Measurements from ENCODE around the gene TEN1.
"Not testable (repeated sequence)": the region's sequence is repeated elsewhere in the genome, so short reads cannot be mapped to it uniquely, and the experiment has no call there.

The TEN1 gene, protein sequence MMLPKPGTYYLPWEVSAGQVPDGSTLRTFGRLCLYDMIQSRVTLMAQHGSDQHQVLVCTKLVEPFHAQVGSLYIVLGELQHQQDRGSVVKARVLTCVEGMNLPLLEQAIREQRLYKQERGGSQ

DNA sequence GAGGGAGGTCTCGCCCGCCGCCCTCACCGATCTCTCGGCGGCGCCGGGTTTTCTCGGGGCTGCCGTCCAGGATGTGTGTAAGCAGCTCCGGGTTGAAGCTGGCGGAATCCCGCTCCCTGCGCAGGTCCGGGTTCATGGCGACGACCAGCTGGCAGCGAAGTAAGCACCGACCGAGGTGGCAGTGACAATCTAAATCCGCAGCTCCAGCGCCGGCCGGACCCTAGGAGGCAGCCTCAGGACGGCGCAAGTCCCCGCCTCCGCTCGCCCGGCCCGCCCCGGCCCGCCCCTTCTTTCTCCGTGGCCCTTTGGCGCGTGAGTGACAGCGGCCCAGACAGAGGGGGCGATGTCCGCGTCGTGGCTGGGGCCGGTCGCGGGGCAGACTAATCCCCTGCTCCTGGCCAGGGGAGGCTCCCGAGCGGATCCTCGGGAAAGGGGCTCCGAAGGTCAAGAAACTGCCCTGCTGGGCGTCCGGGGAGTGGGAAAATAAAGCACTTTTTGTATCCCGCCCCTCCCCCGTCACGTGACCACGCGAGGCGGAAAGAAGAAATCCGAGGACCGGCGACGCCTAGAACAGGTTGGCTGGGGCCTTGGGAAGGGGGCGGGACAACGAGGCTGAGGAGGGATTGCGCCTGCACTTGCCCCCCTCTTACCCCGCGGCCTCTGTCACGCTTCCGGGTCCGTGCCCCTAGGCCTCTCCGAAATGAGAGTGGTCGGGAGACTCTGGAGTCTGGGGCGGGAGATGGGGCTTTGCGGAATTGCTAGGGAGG lies at the start of gene TEN1, which contains the start of gene ACOX1:
TEN1 (plus strand) TSS at position 303 of the 767 bp plus-strand sequence. CDS start 6,953 bp downstream, outside the sequence.
ACOX1 (minus strand) TSS at position 229 of the 767 bp plus-strand sequence; CDS start at position 136, 93 bp downstream.
- peak; percentile 95 for DNase-seq

DNA sequence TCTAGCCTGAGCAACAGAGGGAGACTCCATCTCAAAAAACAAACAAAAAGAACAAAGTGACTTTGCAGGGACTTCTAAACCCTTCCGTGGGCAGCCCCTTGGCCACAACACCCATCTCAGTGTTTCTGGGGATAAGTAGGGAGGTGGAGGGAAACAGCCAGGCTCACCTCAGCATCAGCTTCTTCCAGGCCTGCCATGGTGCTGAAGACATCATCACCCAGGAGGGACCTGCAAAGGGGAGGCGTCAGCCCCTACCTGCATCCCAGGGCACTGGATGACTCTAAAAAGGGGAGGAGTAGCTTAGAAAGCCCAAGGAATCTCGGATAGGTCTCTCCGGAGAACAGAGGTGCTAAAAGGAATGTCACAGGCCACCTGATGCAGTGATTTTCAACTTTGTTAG lies 48.0 kb upstream of the TEN1 start:
- DNase-seq: no peak

DNA sequence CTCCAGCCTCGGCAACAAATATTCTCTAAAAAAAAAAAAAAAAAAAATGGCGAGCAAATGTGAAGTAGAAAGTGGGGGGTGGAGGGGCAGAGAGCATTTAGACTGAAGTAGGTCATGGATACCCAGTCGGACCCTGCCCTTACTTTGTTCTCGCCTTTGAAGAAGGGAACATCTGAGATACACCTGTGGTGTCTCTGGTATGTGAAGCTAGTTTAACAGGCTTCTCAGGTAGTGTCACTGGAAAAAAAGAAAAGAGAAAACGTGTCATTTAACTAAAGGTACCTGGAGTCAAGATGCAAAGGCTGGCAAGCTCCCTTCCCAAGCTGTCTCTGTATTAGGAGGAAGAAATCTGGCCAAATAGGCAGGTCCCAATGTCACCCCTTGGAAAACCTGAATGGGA lies 46.2 kb upstream of the TEN1 start:
- no peak for DNase-seq

DNA sequence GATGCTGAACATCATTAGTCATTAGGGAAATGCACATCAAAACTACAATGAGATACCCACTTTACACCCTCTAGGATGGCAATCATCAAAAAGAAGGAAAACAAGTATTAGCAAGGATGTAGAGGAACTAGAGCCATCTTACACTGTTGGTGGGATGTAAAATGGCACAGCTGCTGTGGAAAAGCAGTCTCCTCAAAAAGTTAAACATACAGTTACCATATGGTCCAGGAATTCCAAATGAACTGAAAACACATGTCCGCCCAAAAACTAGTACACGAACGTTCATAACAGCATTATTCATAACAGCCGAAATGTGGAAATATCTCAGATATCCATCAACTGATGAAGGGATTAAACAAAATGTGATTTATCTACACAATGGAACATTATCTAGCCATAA lies 45.2 kb upstream of the TEN1 start:
- no peak for DNase-seq

DNA sequence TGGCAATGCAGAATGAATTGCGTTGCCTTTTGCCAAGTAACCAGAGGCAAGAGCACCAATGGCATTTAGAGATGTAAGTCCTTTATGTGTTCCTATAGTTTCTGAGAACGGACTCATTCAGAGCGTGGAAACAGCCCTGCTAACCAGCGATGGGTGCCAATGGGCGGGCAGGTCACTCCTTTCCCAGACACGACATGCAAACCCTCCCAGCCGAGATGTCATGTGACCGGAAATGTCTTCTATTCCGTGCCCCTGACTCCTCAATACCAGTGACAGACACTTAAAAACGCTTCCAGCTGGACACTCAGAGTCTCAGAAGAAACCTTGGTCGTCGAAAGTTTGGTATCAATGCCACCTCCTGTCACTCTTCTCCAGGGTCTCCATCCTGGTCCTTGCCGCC lies 41.4 kb upstream of the TEN1 start:
- no peak for DNase-seq

DNA sequence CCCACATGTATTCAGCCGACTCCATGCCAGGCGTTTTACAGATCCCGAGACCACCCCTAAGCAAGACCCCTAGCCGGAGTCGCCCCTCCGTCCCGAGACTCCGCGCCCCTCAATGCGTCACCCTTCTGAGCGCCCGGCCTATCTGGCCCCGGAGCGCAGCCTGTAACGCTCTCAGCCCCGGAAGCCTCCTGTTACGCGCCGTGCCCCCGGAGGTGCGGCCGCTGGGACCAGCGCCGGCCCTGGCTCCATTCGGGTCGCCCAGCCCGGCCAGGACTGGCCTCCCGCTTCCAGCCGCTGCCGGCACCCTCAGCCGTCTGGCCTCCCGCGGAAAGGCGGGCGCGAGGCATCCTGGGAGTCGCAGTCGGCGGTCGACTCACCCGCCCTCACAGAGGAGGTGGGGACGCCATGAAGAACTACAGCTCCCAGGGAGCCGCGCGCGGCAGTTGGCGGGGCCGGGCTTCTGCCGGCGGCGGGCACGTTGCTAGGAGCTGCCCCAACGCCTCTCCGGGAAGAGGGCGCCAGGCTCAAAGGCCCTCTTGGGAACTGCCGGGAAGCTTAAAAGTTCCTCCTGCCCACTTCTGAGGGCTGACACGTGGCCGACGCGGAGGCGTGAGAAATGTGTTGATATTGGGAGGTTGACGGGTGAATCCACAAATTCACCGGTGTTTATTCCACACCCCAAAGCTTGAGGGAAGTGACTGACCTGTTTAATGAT lies 38.2 kb upstream of the TEN1 start, which contains the start of gene FBF1:
FBF1 (minus strand) TSS at position 316 of the 715 bp plus-strand sequence. CDS start 2,893 bp downstream, outside the sequence.
- DNase-seq: peak; percentile 96

DNA sequence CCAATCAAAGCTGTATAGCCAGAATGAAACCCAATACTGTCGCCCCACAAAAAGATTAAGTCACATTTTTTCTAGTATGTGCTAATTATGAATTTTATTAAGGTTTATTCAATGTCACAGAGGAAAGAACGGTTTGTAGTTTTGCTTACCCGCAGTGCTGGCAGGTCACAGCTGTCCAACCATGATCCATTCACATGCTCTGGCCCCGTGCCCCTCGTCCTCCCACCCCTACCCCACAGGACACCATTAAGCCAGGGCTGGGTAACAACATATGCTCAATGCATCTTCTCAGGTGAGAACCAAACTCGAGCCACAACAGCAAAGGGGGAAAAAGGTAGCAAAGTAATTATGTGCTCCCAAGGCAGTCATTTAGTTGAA lies 37.6 kb upstream of the TEN1 start:
- DNase-seq: no peak

DNA sequence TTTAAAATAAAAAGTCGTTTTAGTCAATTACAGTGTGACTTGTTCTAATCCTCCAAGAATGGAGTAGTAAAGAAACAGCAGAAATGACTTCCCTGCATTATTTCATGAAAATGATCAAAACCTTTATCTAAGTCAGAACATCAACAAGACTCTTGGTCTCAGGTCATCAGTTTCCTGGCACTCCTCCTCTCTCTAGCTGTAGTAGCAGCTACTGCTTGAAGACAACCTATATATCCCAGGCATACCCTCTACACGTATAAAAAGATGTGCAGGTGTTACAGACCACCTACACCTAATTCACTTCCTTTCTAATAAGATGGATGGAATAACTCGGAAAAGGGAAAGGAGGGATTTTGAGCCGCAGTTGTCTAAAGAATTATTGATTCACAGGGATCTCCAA lies 36.6 kb upstream of the TEN1 start:
- DNase-seq: no peak

DNA sequence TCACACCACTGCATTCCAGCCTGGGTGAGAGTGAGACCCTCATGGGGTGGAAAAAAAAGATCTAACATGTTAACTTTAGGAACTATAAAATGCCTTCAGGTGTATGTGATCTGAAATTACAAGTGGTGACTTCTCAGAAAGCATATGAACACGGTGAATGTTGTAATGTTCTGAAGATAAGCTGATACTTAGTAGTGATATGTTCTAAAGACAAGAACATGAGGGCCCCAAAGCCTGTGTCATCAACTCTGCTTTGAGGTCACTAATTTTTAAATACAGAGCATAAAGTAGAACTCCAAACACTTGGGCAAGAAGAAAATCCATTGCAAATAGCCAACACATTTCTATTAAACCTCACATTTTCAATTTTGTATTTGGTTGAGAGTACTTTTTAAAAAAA lies 35.5 kb upstream of the TEN1 start:
- no peak for DNase-seq

DNA sequence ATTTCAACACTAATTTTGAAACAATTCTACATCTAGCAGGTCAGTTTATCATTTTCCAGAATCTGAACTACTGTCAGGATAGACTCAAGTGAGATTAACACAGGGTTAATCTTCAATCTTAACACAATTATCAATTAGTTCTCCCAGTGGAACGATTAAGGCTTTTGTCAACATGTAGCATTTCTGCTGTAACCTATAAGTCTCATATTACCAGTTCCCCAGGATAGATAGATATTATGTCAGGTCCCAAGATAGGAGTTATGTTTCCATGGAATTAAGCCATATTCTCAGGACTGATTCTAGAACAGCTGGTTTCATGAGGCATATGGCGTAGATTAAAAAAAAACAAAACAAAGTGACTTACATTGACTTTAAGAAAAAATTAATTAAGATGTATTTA lies 33.8 kb upstream of the TEN1 start:
- DNase-seq: no peak

DNA sequence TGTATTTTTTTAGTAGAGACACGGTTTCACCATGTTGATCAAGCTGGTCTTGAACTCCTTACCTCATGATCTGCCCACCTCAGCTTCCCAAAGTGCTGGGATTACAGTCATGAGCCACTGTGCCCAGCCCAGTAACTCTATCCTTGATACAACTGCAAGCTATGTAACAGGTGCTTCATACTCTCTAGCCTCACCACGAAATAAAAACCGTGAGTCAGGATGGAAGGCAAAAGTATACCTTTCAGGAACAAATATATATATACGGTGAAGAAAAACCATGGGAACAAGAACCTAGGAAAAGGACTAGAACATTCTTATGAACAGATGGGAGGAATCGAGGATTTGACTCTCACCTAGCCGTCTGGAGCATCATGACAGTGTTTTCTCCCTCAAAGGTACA lies 28.6 kb upstream of the TEN1 start:
- no peak for DNase-seq

DNA sequence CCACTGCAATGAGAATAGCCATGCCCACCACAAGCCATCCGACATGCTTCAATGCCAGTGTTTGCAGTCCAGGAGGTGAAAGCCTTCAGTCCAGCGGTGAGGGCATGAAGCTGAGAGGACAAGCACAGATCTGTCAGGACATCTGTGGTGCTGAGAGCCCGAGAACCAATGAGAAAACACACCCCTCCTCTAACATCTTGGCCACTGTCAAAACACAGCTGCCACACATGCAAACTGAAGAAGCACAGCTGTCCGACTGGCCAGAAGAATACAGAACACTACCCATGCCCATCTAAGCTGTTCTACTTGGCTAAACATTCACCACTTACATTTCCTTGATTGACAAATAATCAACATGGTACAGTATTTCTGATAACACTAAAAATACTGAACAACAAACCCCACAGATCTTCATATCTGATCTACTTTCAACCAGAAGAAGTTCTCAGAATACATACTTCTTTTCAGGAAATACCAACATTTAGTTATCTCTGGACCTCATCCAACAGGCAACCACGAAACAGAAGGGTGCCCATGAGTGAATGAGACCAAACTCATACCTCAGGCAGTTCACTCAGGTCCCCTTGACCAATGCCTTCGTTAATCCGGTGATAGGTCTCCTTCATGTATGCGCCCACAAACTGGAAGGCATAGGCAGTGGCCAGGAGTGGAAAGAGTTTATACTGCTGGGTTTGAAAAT lies 28.0 kb upstream of the TEN1 start:
- DNase-seq: peak; percentile 3

DNA sequence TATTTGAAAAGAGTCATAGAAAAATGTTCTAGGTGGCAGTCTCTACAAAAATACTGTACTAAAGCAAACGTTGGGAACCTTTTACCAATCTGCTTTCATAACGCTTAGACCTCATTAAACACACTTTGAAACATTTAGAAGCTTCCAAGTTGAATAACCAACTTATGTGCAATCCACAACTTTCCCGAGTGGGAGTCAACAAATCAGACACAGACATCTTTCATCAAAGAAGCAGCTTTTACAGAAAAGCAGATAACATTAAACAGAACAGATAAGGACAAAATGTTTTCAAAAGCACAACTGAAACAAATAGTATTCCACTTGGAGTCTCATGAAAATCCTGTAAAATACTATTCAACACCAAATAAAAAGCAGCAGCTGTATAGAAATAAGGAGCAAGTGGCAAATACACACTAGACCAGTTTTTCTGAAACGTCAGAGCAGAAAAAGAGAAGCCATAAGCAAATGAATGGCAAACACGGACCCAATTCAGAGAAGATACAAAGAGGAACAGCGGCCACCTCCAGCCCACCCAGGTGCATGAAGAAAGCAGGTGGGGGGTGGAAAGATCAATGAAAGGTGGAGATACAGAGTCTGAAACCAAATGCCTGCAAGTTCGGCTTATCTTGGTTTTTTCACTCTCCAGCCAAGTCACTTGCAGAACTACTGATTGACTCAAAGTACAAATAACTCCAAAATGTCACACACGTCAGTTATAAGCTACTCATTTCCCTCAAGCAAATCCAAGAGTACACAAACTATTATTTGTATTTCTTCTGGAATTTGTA lies 19.8 kb upstream of the TEN1 start:
- no peak for DNase-seq

DNA sequence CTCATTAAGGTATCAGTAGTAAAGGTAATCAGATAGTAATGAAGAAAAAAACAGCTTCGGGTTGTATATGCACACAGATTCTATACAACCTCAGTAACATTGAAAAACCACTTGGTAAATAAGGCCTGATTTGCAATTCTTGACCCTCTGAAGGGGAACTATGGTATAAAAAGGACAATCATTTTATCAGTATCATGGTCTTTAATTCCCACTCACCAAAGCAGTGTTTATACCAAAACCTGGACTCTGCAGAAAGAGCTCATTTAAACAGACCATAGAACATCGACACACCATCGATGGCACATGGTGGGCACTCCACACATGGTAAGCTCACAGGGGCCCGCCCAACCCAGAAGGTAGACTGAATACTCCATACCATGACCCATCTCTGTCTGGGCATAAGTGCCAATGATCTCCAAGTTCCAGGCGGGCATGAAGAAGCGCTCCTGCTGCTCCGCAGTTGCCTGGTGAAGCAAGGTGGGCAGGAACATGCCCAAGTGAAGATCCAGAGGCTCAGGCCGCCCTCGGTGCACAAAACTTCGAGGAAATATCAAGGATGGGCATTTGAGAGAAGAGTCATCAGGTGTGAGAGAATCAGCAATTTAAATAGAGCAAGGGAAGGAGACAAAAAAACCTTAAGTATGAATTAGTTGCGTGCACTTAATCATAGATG lies 19.1 kb upstream of the TEN1 start:
- no peak for DNase-seq

DNA sequence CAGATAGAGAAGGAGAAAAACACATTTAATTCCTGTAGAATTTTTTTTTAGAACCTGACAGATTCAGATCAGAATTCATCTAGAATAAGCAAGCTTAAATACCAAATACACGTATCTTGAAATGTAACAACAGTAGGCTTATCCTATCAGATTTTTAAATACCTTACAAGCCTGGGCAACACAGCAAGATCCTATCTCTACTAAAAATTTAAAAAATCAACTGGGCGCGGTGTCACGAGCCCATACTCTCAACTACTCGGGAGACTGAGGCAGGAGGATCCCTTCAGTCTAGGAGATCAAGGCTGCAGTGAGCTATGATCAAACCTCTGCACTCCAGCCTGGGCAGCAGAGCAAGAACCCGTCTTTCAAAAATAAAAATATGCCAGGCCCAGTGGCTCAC lies 13.6 kb upstream of the TEN1 start:
- no peak for DNase-seq

DNA sequence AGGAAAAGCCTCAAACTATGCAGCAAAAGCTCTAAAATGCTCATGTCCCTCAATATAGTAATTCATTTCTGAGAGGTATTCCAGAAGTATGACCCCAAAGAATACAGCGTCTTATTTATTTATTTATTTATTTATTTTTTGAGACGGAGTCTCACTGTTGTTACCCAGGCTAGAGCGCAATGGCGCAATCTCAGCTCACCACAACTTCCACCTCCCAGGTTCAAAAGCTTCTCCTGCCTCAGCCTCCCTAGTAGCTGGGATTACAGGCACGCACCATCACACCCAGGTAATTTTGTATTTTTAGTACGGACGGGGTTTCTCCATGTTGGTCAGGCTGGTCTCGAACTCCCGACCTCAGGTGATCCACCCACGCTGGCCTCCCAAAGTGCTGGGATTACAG lies 10.0 kb upstream of the TEN1 start:
- not testable (repeated sequence) for DNase-seq

DNA sequence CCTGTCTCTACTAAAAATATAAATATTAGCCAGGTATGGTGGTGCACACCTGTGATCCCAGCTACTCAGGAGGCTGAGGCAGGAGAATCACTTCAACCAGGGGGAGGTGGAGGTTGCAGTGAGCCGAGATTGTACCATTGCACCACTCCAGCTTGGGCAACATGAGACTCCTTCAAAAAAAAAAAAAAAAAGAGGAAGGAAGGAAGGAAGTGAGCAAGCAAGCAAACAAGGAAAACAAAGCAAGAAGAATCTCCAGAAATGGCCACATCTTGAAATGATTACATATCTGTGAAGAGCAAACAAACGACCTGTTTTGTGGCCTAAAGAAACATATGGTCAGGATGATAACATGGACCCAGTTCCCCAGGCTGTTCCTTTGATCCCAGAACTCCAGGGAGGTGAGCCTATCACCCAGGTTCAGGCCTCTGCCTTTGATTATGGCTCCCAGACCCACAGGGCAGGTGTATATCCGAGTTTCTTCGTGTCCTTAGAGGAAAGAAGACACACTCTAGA lies 9.0 kb upstream of the TEN1 start:
- no peak for DNase-seq

DNA sequence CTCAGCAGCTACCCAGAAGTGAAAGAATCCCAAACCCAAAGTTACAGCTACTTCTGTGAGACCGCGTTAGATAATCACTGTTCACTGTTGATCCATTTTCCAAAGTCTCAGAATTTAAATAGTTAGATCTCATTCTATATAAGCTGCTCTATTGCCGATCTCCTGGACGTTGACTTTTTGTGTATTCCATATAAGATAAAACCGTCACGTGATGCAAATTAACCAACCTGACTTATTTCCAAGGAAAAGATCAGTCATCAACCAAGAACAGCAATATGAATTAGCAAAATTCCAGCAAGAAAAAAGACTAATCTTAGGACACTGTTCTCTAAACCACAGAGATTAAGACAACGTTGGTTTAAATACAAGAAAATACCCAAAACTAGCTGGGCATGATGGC lies 8.4 kb upstream of the TEN1 start:
- no peak for DNase-seq

DNA sequence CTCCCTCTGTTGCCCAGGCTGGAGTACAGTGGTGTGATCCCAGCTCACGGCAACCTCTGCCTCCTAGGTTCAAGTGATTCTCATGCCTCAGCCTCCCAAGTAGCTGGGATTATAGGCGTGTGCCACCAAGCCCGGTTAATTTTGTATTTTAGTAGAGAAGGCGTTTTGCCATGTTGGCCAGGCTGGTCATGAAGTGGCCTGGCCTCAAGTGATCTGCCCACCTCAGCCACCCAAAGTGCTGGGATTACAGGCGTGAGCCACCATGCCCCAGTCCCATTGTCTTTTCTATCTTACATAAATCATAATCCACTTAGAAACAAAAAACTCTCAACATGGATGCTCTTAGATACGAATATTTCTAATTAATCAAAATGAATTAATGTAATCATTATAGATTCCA lies 3.9 kb upstream of the TEN1 start:
- not testable (repeated sequence) for DNase-seq

DNA sequence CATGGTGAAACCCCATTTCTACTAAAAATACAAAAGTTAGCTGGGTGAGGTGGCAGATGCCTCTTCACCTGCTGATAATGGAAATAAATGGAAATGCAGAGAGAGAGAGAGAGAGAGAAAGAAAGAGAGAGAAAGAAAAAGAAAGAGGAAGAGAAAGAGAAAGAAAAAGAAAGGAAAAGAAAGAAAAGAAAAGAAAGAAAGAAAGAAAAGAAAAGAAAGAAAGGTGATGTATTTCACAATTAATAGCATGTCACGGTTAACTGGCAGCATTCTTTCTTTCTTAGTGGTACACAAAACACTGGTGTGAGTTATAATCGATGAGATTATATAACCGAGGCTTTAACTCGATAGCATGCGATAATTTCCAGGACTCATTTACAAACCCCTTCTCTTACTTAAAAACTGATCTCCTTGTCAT lies 3.3 kb upstream of the TEN1 start:
- no peak for DNase-seq

DNA sequence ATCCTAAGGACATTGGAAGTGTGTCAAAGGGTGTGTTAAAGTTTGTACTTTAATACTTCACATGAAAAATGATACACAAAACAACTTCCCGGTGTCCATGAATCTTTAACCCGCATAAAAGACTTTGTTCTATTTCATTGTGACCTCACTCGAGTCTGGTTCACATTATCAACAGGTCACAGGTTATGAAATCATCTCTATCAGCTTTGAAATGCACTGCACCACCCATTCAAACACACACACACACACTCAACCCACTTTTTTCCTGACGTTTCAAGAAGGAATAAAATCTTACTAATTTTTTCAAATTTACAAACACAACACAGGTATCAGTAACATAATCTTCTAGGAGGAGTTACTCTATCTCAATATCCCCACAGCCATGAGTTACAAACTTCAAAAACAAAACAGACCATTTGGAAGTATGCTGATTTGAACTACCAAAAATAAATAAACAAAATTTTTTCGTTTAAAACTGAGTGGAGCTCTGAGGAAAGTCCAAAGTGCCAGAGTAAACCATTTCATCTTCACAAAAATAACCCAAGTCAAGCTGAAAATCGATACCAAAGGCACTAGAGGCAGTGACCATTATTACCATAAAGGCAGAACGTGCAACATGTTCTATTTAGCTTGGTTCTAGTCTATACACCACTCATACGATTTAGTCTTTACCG lies 2.7 kb upstream of the TEN1 start:
- no peak for DNase-seq

Measured in midbrain (tissue), 1 donor.